ENCODE results near the gene PLXNA4.

DNA sequence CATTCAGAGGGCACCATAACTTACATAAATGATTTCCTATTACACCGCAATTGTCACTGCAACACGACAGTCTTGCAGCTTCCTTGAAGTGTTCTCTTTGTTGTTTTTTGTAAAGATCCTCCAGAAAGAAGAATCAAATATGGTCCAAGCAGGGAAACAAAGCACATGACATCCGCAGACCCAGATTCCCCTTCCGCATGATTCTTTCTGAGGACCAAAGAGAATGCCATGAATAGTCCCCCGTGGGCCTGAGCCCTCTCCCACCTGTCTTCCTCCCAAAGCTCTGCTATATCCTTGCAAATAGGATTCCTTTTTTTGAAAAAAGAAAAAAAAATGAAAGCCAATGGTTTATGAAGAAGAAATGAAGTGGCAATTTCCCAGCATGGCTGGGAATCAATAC, 10.8 kb downstream of the PLXNA4 start:
- TF ChIP-seq, protein P1, sequence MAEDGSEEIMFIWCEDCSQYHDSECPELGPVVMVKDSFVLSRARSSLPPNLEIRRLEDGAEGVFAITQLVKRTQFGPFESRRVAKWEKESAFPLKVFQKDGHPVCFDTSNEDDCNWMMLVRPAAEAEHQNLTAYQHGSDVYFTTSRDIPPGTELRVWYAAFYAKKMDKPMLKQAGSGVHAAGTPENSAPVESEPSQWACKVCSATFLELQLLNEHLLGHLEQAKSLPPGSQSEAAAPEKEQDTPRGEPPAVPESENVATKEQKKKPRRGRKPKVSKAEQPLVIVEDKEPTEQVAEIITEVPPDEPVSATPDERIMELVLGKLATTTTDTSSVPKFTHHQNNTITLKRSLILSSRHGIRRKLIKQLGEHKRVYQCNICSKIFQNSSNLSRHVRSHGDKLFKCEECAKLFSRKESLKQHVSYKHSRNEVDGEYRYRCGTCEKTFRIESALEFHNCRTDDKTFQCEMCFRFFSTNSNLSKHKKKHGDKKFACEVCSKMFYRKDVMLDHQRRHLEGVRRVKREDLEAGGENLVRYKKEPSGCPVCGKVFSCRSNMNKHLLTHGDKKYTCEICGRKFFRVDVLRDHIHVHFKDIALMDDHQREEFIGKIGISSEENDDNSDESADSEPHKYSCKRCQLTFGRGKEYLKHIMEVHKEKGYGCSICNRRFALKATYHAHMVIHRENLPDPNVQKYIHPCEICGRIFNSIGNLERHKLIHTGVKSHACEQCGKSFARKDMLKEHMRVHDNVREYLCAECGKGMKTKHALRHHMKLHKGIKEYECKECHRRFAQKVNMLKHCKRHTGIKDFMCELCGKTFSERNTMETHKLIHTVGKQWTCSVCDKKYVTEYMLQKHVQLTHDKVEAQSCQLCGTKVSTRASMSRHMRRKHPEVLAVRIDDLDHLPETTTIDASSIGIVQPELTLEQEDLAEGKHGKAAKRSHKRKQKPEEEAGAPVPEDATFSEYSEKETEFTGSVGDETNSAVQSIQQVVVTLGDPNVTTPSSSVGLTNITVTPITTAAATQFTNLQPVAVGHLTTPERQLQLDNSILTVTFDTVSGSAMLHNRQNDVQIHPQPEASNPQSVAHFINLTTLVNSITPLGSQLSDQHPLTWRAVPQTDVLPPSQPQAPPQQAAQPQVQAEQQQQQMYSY (CRISPR knock-in tag; IDR thresholded peaks at IDR 0.05): no peak
- TF ChIP-seq NR2C2 (CRISPR knock-in tag; IDR thresholded peaks at IDR 0.05) (no peak), ZNF138 (CRISPR knock-in tag; conservative IDR thresholded peaks at IDR 0.05) (no peak), ZNF317 (CRISPR knock-in tag; IDR thresholded peaks at IDR 0.05; ENCODE audit: borderline replicate concordance, low read depth) (no peak)

All from WTC11 (cell line).